Adipocyte (in vitro differentiated cells): ENCODE results near the gene ZBTB20.

ENCODE experiments used
- DNase-seq: peaks from one replicate; pipeline ENCODE4 v3.0.0-alpha.2; 2015; ENCODE audit warnings: low read depth
- H3K27me3 ChIP-seq: replicated peaks from 2 replicates; pipeline ENCODE4 v1.7.0; 2013; ENCODE audit warnings: mild to moderate bottlenecking, low read length, moderate library complexity; ENCODE audit not compliant: control insufficient read depth, insufficient read depth
- H3K36me3 ChIP-seq: 2 replicates; pipeline ENCODE4 v1.7.0; 2013; ENCODE audit warnings: low read length, mild to moderate bottlenecking, moderate library complexity; ENCODE audit not compliant: control insufficient read depth, insufficient read depth, severe bottlenecking
- H3K4me1 ChIP-seq: 2 replicates; pipeline ENCODE4 v1.7.0; 2013; ENCODE audit warnings: mild to moderate bottlenecking, low read length, moderate library complexity; ENCODE audit not compliant: control insufficient read depth, insufficient read depth
- H3K4me3 ChIP-seq: 2 replicates; pipeline ENCODE4 v1.7.0; 2013; ENCODE audit warnings: mild to moderate bottlenecking, low read length, moderate library complexity
- H3K9ac ChIP-seq: 2 replicates; pipeline ENCODE4 v1.7.0; 2013; ENCODE audit warnings: mild to moderate bottlenecking, low read length, moderate library complexity
- H3K9me3 ChIP-seq: 2 replicates; pipeline ENCODE4 v1.7.0; 2013; ENCODE audit warnings: mild to moderate bottlenecking, low read length, moderate library complexity; ENCODE audit not compliant: control insufficient read depth

ZBTB20 gene

GRCh38 chr3:114878114-114878839 is 268.8 kb downstream of the ZBTB20 start:
- H3K36me3 ChIP-seq = no peaks in the 10 kb centered on the region
- H3K9ac ChIP-seq = no peak overlapping the region
- no peaks in the 10 kb centered on the region for H3K27me3 ChIP-seq
- H3K4me3 ChIP-seq = no peak overlapping the region
- DNase-seq = no peak
- H3K4me1 ChIP-seq = peaks cover 33% of the 10 kb centered on the region
- H3K9me3 ChIP-seq = no peaks in the 10 kb centered on the region

DNA sequence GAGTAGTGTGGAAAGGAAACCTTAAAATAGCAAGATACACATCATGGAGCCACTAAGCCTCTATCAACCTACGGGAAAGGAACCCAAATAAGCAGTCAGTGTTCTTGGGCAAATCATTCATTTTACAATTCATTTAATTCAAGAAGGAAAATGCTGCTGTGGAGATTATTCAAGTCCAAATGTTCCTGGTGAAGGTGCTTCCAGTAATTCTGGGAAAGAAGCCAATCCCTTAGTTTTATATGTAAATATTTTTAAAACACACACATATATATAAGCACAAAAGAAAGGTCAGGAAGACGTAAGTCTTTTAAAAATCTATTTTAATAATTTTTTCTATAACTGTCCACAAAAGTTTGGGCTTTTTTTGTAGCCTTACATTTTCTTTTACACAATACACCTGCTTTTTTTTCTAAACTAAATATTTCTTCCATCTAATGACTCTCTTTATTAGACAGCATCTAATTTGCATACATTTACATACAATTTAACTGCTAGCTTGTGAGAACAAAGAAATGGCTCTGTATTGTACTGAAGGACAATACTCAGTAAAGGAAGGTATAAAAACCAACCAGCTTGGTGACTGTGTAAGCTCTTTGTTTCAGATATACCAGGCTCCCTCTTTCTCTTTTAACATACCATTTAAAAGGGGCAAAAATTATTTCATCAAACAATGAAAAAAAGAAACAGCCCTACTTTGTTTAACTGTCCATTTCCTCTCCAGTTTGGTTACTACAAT is 269.5 kb downstream of the ZBTB20 start:
- no peaks in the 10 kb centered on the region for H3K36me3 ChIP-seq
- no peaks in the 10 kb centered on the region for H3K9me3 ChIP-seq
- no peak overlapping the region for H3K4me3 ChIP-seq

GRCh38 chr3:114874522-114874971 is 272.5 kb downstream of the ZBTB20 start:
- Histone ChIP-seq H3K9ac (no peak overlapping the region), H3K4me3 (no peak overlapping the region), H3K4me1 (peaks cover 47% of the 10 kb centered on the region), H3K9me3 (no peaks in the 10 kb centered on the region), H3K36me3 (no peaks in the 10 kb centered on the region), H3K27me3 (no peaks in the 10 kb centered on the region)
- DNase-seq = no peak

More for the DNA sequence above, 269.5 kb downstream of the ZBTB20 start:
- no peak for DNase-seq
- peaks cover 40% of the 10 kb centered on the region for H3K4me1 ChIP-seq
- H3K9ac ChIP-seq = no peak overlapping the region
- no peaks in the 10 kb centered on the region for H3K27me3 ChIP-seq

DNA sequence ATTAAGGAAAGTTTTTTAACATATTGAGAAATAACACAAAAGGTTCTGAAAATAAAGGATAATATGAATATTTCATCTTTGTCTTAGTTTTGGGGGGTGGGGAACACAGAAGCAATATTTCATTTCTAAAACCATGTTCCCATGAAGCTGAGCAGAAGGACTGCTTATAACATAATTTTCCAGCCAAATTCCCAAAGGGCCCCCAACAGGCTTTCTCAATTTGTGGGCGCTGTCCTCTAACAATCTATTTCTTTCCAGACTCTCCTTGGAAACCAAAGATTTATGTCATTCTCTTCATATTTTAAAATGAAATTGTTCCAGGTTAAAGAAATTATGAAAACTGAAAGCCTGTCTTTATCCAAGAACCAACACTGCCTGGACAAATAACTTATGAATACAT is 273.5 kb downstream of the ZBTB20 start:
- no peaks in the 10 kb centered on the region for H3K36me3 ChIP-seq
- no peak for DNase-seq
- peaks cover 37% of the 10 kb centered on the region for H3K4me1 ChIP-seq
- no peaks in the 10 kb centered on the region for H3K9me3 ChIP-seq
- no peaks in the 10 kb centered on the region for H3K27me3 ChIP-seq
- H3K4me3 ChIP-seq = peak overlapping the region; percentile 19
- no peak overlapping the region for H3K9ac ChIP-seq

DNA sequence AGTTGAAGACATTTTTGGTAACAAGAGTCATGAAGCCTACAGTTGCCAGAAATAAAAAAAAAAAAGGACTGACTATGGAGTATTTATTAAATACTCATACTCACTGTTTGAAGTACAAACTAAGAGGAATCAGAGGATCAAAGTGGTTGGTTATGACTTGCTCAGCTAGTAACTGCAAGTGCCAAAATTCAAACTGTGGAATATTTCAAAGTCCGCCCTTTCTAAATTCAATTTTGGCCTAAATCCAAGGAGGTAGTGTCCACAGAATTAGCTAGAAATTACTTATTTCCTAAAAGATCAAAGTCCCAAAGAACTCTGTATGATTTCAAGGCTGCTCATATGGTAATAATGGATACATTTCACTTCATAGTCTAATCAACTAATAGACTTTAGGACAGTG is 274.5 kb downstream of the ZBTB20 start:
- H3K9me3 ChIP-seq = no peaks in the 10 kb centered on the region
- H3K4me1 ChIP-seq = peaks cover 35% of the 10 kb centered on the region
- H3K9ac ChIP-seq = peak overlapping the region; percentile 54
- no peaks in the 10 kb centered on the region for H3K27me3 ChIP-seq
- peak overlapping the region; percentile 69 for H3K4me3 ChIP-seq
- DNase-seq = no peak
- H3K36me3 ChIP-seq = no peaks in the 10 kb centered on the region

DNA sequence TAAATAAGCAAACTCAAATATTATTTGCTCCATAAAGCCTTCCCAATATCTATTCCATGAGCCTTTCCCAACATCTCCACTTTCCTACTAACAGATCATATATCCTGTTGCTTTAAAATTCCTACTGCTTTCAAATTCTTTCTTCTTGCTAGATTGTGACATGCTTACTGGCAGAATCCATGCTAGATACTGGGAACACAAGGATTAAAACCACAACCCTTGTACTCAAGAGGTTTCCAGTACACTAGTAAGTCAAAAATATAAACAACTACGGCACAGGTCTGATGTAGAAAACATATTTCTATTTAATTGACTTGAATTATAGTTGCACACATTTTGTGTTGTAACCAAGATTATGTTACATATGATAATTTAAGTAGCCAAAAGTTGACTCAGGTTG is 275.0 kb downstream of the ZBTB20 start:
- Histone ChIP-seq H3K27me3 (no peaks in the 10 kb centered on the region), H3K4me3 (peak overlapping the region; percentile 69), H3K4me1 (peaks cover 35% of the 10 kb centered on the region), H3K9ac (peak overlapping the region; percentile 54), H3K36me3 (no peaks in the 10 kb centered on the region), H3K9me3 (no peaks in the 10 kb centered on the region)
- no peak for DNase-seq

DNA sequence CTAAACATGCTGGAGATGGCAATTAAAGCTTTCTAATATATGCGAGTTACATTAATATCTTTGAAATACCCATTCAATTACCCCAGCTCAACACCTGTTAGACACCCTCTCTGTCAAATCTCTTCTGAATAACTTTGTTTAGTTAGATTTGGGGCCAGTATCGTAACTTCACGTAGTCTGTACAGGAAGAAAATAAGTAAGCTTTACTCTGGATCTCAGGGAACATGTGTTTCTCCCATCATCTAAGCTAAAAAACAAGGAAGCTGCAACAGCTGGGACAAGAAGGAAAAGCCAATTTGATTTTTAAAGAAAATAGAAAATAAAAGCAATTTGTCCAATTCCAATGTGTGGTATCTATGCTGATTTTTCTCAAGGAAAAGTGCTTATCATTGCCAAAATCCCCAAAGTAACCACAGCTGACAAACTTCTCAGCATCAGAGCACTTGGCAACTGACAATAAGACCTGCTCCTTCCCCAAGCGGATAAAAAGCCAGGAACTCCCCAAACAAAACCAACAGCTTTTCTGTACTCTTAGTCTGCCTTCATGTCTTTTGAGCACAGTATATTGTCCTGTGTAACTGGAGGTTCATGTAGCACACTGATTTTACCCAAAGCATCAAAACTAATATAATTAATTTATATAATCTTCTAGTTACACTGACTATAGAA is 279.1 kb downstream of the ZBTB20 start:
- Histone ChIP-seq H3K4me1 (peaks cover 21% of the 10 kb centered on the region), H3K27me3 (no peaks in the 10 kb centered on the region), H3K36me3 (no peaks in the 10 kb centered on the region), H3K9ac (no peak overlapping the region), H3K4me3 (no peak overlapping the region), H3K9me3 (no peaks in the 10 kb centered on the region)
- no peak for DNase-seq

DNA sequence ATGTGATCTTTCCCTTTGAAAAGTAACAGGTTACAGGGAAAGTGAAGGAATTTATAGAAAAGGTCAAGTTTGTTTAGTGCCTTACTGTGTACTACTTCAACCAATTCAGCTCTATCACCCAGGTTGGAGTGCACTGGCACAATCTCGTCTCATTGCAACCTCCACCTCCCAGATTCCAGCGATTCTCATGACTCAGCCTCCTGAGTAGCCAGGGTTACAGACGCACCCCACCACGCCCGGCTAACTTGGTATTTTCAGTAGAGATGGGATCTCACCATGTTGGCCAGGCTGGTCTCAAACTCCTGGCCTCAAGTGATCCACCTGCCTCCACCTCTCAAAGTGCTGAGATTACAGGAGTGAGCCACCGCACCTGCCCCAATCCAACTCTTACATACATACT is 279.7 kb downstream of the ZBTB20 start:
- Histone ChIP-seq H3K4me1 (peaks cover 15% of the 10 kb centered on the region), H3K36me3 (no peaks in the 10 kb centered on the region), H3K27me3 (no peaks in the 10 kb centered on the region), H3K9ac (no peak overlapping the region), H3K4me3 (no peak overlapping the region), H3K9me3 (no peaks in the 10 kb centered on the region)
- DNase-seq = no peak

DNA sequence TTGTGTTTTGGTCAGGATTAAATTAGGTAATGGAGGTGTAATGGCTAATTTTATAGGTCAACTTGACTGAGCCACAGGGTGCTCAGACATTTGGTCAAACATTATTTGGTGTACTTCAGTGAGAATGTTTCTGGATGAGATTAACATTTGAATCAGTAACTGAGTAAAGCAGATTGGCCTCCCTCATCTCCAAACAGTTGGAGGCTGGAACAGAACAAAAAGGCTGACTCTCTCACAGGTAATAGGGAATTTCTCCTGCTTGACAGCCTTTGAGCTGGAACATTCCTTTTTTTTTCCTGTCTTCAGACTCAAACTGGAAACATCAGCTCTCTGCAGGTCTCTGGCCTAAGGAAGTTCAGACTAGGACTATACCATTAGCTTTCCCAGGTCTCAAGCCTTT is 280.7 kb downstream of the ZBTB20 start:
- Histone ChIP-seq H3K9me3 (no peaks in the 10 kb centered on the region), H3K9ac (no peak overlapping the region), H3K4me3 (no peak overlapping the region), H3K36me3 (no peaks in the 10 kb centered on the region), H3K4me1 (peaks cover 7% of the 10 kb centered on the region), H3K27me3 (no peaks in the 10 kb centered on the region)
- DNase-seq = no peak

- Histone ChIP-seq H3K36me3 (no peaks in the 10 kb centered on the region), H3K4me1 (peaks cover 5% of the 10 kb centered on the region), H3K4me3 (no peak overlapping the region), H3K9ac (no peak overlapping the region), H3K9me3 (no peaks in the 10 kb centered on the region), H3K27me3 (no peaks in the 10 kb centered on the region)
- no peak for DNase-seq
These were observed 282.1 kb downstream of the ZBTB20 start for GRCh38 chr3:114864970-114865369.

GRCh38 chr3:114863848-114864247 is 283.2 kb downstream of the ZBTB20 start:
- H3K27me3 ChIP-seq = no peaks in the 10 kb centered on the region
- H3K9ac ChIP-seq = peak overlapping the region; percentile 73
- H3K4me3 ChIP-seq = peak overlapping the region; percentile 77
- H3K36me3 ChIP-seq = no peaks in the 10 kb centered on the region
- no peaks in the 10 kb centered on the region for H3K9me3 ChIP-seq
- H3K4me1 ChIP-seq = peaks cover 5% of the 10 kb centered on the region
- no peak for DNase-seq
